ENCODE data around the gene PRR35.
"Not testable (repeated sequence)": the region's sequence is repeated elsewhere in the genome, so short reads cannot be mapped to it uniquely, and the experiment has no call there.

Gene PRR35

DNA sequence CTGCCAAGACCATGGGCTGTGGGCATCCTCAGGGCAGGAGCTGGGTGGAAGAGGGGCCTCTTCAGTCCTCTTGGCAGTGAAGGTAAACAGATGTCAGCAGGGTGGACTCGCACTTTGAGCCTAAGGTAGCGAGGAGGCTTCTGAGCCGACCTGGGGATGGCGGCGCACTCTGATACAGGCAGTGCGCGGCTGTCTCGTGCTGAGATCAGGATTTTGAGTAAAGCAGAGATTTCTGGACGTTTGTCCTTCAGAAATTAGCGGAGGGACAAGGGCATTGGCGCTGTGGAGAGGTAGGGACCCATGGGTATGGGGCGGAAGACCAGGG, 36.5 kb downstream of the PRR35 start:
- no peak for DNase-seq

- DNase-seq, result not testable (repeated sequence)
Measured at GRCh38 chr16:597655-598054, 37.5 kb downstream of the PRR35 start.

DNA sequence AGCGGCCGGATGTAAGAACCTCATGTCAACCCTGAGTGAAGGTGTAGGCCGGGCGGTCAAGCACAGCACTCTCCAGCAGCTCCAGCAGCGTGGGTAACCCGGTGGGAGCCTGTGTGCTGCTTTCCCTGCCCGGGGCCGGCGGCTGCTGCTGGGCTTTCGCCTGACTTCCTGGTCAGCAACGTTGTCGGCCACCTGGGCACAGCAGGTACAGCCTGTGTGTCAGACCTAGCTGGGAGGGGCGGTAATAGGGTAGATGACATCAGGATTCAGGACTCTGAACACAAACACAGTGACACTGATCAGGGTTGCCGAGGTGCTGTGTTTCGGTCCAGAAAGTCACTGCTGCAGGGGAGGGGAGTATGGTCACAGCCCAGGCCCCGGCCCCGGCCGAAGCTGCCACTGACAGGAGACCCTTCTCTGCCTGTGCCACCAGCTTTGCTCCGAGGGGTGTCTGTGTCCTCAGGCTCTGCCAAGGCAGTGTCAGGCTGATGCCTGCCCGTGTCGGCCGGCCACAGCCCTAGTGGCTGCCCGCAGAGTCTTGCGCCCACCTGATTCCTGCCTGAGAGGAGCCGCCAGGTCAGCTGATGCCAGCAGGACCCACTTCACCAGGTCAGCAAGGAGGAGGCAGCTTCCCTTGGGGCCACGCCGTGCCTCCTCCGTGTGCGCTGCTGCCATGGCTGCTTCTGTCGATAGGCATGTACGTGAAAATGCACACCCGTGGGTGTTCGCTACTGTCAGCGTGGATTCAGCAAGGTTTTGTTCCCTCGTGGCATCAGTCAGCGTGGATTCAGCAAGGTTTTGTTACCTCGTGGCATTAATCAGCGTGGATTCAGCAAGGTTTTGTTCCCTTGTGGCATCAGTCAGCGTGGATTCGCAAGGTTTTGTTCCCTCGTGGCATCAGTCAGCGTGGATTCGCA, 38.9 kb downstream of the PRR35 start:
- DNase-seq, result no peak

- DNase-seq, result peak in 1 of 4 experiments; percentile 23
Measured at GRCh38 chr16:600781-601180, 40.6 kb downstream of the PRR35 start.

DNA sequence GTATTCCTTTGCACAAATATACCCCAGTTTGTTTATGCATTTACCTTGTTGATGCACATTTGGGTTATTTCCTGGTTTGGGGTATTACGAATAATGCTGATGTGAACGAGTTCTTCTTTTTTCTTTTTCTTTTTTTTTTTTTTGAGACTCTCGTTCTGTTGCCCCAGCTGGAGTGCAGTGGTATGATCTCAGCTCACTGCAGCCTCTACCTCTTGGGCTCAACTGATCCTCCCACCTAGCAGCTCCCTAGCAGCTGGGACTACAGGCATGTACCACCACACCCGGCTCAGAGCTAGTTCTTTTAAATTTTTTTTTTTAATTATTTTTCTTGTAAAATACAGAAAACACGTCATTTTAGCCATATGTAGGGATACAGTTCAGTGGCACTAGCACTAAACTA, 43.7 kb downstream of the PRR35 start:
- no peak for DNase-seq

DNA sequence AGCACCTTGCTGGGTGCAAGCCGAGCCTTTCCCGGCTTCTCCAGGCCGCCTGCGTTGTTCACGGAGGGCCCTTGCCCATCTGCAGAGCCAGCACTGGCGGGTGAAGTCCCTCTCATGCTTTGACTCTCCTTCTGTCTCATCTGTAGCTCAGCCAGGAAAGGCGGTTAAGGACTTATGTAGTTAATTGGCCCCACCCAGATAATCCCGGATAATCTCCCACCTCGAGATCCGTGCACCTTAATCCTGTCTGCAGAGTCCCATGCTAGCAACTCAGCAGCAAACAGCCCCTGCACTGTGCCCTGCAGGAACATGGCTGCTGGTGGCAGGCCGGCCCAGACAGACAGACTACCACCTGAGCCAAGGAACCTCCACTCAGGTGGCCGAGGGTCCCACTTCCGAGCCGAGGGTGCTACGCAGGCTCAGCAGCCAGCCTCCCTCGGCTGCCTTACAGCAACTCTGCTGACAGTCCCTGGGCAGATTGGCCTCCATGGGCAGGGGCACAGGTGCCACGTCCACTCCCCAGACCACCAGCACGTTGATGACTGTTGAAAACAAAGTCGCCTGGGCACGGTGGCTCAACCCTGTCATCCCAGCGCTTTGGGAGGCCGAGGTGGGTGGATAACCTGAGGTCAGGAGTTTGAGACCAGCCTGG, 46.6 kb downstream of the PRR35 start:
- DNase-seq, result no peak

DNA sequence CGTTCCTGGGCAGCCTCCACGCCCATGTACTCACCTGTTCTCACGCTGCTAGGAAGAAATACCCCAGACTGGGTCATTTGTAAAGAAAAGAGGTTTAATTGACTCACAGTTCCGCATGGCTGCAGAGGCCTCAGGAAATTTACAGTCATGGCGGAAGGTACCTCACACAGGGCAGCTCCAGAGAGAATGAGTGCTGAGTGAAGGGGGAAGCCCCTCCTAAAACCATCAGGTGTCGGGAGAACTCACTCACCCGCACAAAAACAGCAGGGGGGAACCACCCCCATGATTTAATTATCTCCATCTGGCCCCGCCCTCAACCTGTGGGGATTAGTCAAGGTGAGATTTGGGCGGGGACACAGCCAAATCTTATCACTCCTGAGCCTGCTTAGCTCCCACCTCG, 47.8 kb downstream of the PRR35 start:
- no peak for DNase-seq

DNA sequence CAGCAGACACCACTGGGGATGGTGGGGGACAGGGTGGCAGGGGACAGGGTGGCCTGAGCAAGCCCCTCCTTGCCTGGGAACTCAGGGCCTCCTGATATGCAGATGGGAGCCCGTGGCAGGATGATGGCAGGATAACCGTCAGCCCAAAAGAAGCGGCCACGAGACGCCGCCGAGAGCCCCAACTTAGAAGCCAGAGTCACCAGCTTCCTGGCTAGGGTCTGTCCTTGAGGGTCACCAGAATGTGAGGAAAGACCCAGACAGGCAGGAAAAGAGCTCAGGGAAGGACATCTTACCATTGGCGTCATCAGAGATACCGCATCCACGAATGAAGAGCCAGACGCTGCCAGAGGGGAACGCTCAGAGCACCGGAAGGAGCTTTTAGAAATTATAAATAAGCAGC, 49.1 kb downstream of the PRR35 start:
- no peak for DNase-seq

DNA sequence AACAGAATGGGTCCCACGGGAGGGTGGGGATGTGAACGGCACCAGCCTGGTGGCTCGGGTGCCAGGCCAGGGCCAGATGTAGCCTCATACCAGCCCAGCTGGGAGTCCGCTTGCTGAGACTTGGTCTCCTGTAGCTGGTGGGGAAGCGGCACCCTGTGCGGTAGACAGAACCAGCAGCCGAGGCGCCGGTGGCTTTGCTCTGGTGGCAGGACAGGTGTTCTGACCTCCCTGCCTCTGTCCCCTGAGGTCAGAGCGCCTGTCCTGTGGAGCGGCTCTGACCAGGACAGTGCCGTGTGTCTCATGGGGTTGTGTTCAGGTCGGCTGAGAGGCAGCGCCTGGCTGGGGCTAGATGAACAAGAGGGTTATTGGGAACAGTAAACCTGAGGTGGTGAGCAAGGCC, 49.8 kb downstream of the PRR35 start:
- DNase-seq, result no peak

DNA sequence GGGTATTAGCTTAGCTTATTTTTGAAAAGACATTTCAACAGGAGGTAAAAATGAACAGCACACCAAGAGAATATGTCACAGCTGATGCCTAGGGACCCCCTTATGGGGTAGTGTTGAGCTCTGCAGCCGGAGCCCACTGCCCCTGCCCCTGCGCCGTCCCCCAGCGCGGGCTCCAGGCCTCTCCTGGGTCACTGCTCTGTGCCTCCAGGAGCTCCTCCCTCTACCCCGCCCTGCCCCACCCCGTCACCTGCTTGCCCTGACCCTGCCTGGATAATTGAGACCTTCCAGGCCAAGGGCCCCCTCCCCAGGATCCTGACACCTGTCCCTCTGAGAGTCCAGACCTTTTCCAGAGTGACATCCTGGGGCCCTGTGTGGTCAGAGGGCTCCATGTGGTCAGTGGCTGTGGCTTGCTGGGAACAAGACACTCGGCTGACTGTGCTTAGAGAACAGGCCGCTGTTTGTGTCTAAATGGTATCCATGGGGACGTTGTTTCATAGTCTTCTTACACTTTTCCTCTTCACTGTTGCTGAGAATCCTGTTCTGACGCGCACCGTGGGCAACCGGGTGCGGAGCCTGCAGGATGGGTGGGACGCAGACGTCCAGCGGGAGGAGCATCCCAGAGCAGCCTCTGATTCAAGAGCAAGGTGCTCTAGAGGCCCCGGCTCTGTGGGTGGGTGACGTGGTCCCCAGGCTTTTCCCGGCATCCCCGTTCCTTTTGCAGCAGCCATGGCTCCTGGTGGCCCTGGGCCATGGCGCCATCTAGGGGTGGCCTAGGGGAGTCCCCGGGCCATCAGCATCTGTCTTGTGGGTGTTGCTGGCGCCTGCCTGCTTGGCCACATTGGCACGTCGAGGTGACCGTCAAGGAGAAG, 50.6 kb downstream of the PRR35 start:
- DNase-seq, result peak; percentile 70 to 86 (median 76)

GRCh38 chr16:615122-615521, 54.9 kb downstream of the PRR35 start:
- DNase-seq, result no peak
